ENCODE measurements around the gene EXOC4.

EXOC4 gene

GRCh38 chr7:133751079-133751478, 498.2 kb downstream of the EXOC4 start:
- no peaks in the 10 kb centered on the region for H3K9me3 ChIP-seq (ENCODE audit: insufficient read depth, low read depth, low read length)
- no peak overlapping the region for H3K9ac ChIP-seq (ENCODE audit: low read depth, low read length, poor library complexity, severe bottlenecking)
- TF ChIP-seq CTCF (conservative IDR thresholded peaks at IDR 0.05; ENCODE audit: low read length) (no peak), EZH2phosphoT487 (IDR thresholded peaks at IDR 0.05; ENCODE audit: borderline replicate concordance) (no peak)
- no peaks in the 10 kb centered on the region for H3K27me3 ChIP-seq (ENCODE audit: insufficient read depth, low read length, poor library complexity, severe bottlenecking)
- no peaks in the 10 kb centered on the region for H3K36me3 ChIP-seq (ENCODE audit: insufficient read depth, low read length)
- H3K79me2 ChIP-seq (ENCODE audit: insufficient read depth, low read length): no peaks in the 10 kb centered on the region
- no peak overlapping the region for H3K4me3 ChIP-seq (ENCODE audit: low read length, poor library complexity, severe bottlenecking)
- H3K4me1 ChIP-seq (ENCODE audit: insufficient read depth, low read length, poor library complexity, severe bottlenecking): no peaks in the 10 kb centered on the region
- H3K9me2 ChIP-seq (replicated peaks; ENCODE audit: low read depth, low read length): no peaks in the 10 kb centered on the region
- no peak overlapping the region for H2AFZ ChIP-seq (ENCODE audit: low read length)
- no peaks in the 10 kb centered on the region for H3F3A ChIP-seq (ENCODE audit: low read depth)
- no peak overlapping the region for H3K4me2 ChIP-seq (ENCODE audit: low read depth, low read length, poor library complexity, severe bottlenecking)
- no peaks in the 10 kb centered on the region for H4K20me1 ChIP-seq (ENCODE audit: insufficient read depth, low read length, poor library complexity, severe bottlenecking)

- Histone ChIP-seq H4K20me1 (ENCODE audit: insufficient read depth, low read length, poor library complexity, severe bottlenecking) (no peaks in the 10 kb centered on the region), H3K36me3 (ENCODE audit: insufficient read depth, low read length) (no peaks in the 10 kb centered on the region), H3K9me3 (ENCODE audit: insufficient read depth, low read depth, low read length) (no peaks in the 10 kb centered on the region), H3K4me1 (ENCODE audit: insufficient read depth, low read length, poor library complexity, severe bottlenecking) (no peaks in the 10 kb centered on the region), H3K4me3 (ENCODE audit: low read length, poor library complexity, severe bottlenecking) (no peak overlapping the region), H3K9ac (ENCODE audit: low read depth, low read length, poor library complexity, severe bottlenecking) (no peak overlapping the region), H3K27me3 (ENCODE audit: insufficient read depth, low read length, poor library complexity, severe bottlenecking) (no peaks in the 10 kb centered on the region), H3F3A (ENCODE audit: low read depth) (no peaks in the 10 kb centered on the region), H3K4me2 (ENCODE audit: low read depth, low read length, poor library complexity, severe bottlenecking) (no peak overlapping the region), H3K9me2 (replicated peaks; ENCODE audit: low read depth, low read length) (no peaks in the 10 kb centered on the region), H2AFZ (ENCODE audit: low read length) (no peak overlapping the region), H3K79me2 (ENCODE audit: insufficient read depth, low read length) (no peaks in the 10 kb centered on the region)
- no peak for TF ChIP-seq CTCF (conservative IDR thresholded peaks at IDR 0.05; ENCODE audit: low read length)
- no peak for TF ChIP-seq EZH2phosphoT487 (IDR thresholded peaks at IDR 0.05; ENCODE audit: borderline replicate concordance)
Observed at GRCh38 chr7:133753513-133753912, 500.6 kb downstream of the EXOC4 start.

- no peak overlapping the region for H3K4me2 ChIP-seq (ENCODE audit: low read depth, low read length, poor library complexity, severe bottlenecking)
- TF ChIP-seq CTCF (conservative IDR thresholded peaks at IDR 0.05; ENCODE audit: low read length) (no peak), EZH2phosphoT487 (IDR thresholded peaks at IDR 0.05; ENCODE audit: borderline replicate concordance) (no peak)
Observed at GRCh38 chr7:133754708-133755107, 501.8 kb downstream of the EXOC4 start.

More at GRCh38 chr7:133754708-133755107, 501.8 kb downstream of the EXOC4 start:
- no peaks in the 10 kb centered on the region for H3K4me1 ChIP-seq (ENCODE audit: insufficient read depth, low read length, poor library complexity, severe bottlenecking)
- no peaks in the 10 kb centered on the region for H3F3A ChIP-seq (ENCODE audit: low read depth)
- H4K20me1 ChIP-seq (ENCODE audit: insufficient read depth, low read length, poor library complexity, severe bottlenecking): no peaks in the 10 kb centered on the region
- no peaks in the 10 kb centered on the region for H3K79me2 ChIP-seq (ENCODE audit: insufficient read depth, low read length)
- H2AFZ ChIP-seq (ENCODE audit: low read length): no peak overlapping the region
- no peak overlapping the region for H3K9ac ChIP-seq (ENCODE audit: low read depth, low read length, poor library complexity, severe bottlenecking)
- H3K36me3 ChIP-seq (ENCODE audit: insufficient read depth, low read length): no peaks in the 10 kb centered on the region
- no peaks in the 10 kb centered on the region for H3K9me2 ChIP-seq (replicated peaks; ENCODE audit: low read depth, low read length)
- H3K9me3 ChIP-seq (ENCODE audit: insufficient read depth, low read depth, low read length): no peaks in the 10 kb centered on the region
- no peaks in the 10 kb centered on the region for H3K27me3 ChIP-seq (ENCODE audit: insufficient read depth, low read length, poor library complexity, severe bottlenecking)
- no peak overlapping the region for H3K4me3 ChIP-seq (ENCODE audit: low read length, poor library complexity, severe bottlenecking)
